Small intestine (tissue), 7 donors: ENCODE data around the gene DEAF1. TPM values are rescaled to one million over a fixed set of nuclear protein-coding genes. Genes with fewer than 3 reads are reported as not detected.

Experiments used
- DNase-seq, 2 donors: peaks; one replicate each; pipeline versions ENCODE4 v3.0.0 to v3.0.0-alpha.2; 2013
- FAIRE-seq: peaks from 2 replicates; lab custom pipeline; 2012; peaks lifted over from hg19 to GRCh38; lab: Jason Lieb, UNC
- H3K27ac ChIP-seq, 3 donors: one replicate each; pipeline ENCODE4 v1.5.1; 2013; ENCODE audit warnings: low read length in 2 of 3, mild to moderate bottlenecking in 2 of 3, control low read depth in 1 of 3, inconsistent platforms in 1 of 3, low read depth in 1 of 3, moderate library complexity in 1 of 3
- H3K27me3 ChIP-seq, 3 donors: one replicate each; pipeline ENCODE4 v1.6.1; 2013; ENCODE audit warnings: low read length in 3 of 3, inconsistent platforms in 1 of 3; ENCODE audit not compliant: control insufficient read depth in 3 of 3, insufficient read depth in 3 of 3
- H3K36me3 ChIP-seq, 3 donors: one replicate each; pipeline ENCODE4 v1.6.1; 2013; ENCODE audit warnings: low read length in 3 of 3, inconsistent platforms in 1 of 3, low read depth in 1 of 3, mild to moderate bottlenecking in 1 of 3, moderate library complexity in 1 of 3; ENCODE audit not compliant: control insufficient read depth in 3 of 3, insufficient read depth in 2 of 3
- H3K4me1 ChIP-seq, 3 donors: one replicate each; pipeline ENCODE4 v1.6.1; 2013; ENCODE audit warnings: low read length in 2 of 3, inconsistent platforms in 1 of 3, low read depth in 1 of 3, mild to moderate bottlenecking in 1 of 3, moderate library complexity in 1 of 3; ENCODE audit not compliant: control insufficient read depth in 3 of 3, insufficient read depth in 2 of 3
- H3K4me3 ChIP-seq, 3 donors: one replicate each; pipeline ENCODE4 v1.5.1; 2013; ENCODE audit warnings: low read length in 3 of 3, control low read depth in 1 of 3, inconsistent platforms in 1 of 3, low read depth in 1 of 3, mild to moderate bottlenecking in 1 of 3, moderate library complexity in 1 of 3
- H3K9me3 ChIP-seq, 2 donors: one replicate each; pipeline ENCODE4 v1.6.1; 2013; ENCODE audit warnings: low read depth in 1 of 2, low read length in 1 of 2; ENCODE audit not compliant: control insufficient read depth in 2 of 2, insufficient read depth in 1 of 2
- WGBS, 3 donors: extraction: QIAGEN DNeasy Blood & Tissue Kit; methylation state at CpG; one replicate each; pipeline ENCODE4 v1.1.7; 2013; 5-methylcytosine and 5-hydroxymethylcytosine counted together
- polyA plus RNA-seq, 4 donors: library from polyadenylated mRNA; stranded (reverse) in 3 of 4; unstranded in 1 of 4; fragments of 200-250 nt in 3 of 4; fragments of 120-200 nt in 1 of 4; gene quantifications; one replicate each; pipeline versions ENCODE4 v1.2.1 to v1.2.3, GENCODE V29; 2013
- donor health status: healthy with polysubstance abuse.
- donor health status: control.
- donor health status: control.
- donor health status: Bipolar disorder and iron deficiency.
- donor health status: healthy.

DEAF1 gene
- polyA plus RNA-seq, 4 donors = 18.2 to 39.6 (median 29.4) TPM

- WGBS, 3 donors = 82 to 84% (median 84%) methylated on average over 32 to 34 of the region's 34 CpGs
- Histone ChIP-seq H3K27me3 (peaks cover 0 to 22% (median 0%) of the 10 kb centered on the region in 3 donors), H3K9me3 (no peaks in the 10 kb centered on the region), H3K36me3 (peaks cover 2 to 75% (median 23%) of the 10 kb centered on the region in 3 donors), H3K27ac (peak overlapping the region in 1 of 3 donors; percentile 13), H3K4me1 (peaks cover 7 to 34% (median 12%) of the 10 kb centered on the region in 3 donors), H3K4me3 (no peak overlapping the region)
- DNase-seq (no peak), FAIRE-seq (no peak)
Measured at GRCh38 chr11:719214-720016, 24.4 kb upstream of the DEAF1 start.

GRCh38 chr11:714436-714835 is 19.4 kb upstream of the DEAF1 start:
- H3K27me3 ChIP-seq = no peaks in the 10 kb centered on the region
- H3K27ac ChIP-seq = no peak overlapping the region
- no peak for FAIRE-seq

GRCh38 chr11:709109-709997 is 14.3 kb upstream of the DEAF1 start:
- H3K4me3 ChIP-seq = peak overlapping the region in 2 of 3 donors; percentile 22 to 76
- 32 to 62% (median 51%) methylated on average over 24 to 27 of the region's 27 CpGs for WGBS, 3 donors
- DNase-seq (no peak), FAIRE-seq (no peak)
- peaks cover 0 to 81% (median 0%) of the 10 kb centered on the region in 3 donors for H3K36me3 ChIP-seq
- H3K4me1 ChIP-seq = peaks cover 0 to 73% (median 0%) of the 10 kb centered on the region in 3 donors
- peaks cover 0 to 6% (median 4%) of the 10 kb centered on the region in 3 donors for H3K27me3 ChIP-seq
- H3K9me3 ChIP-seq = no peaks in the 10 kb centered on the region
- H3K27ac ChIP-seq = peak overlapping the region; percentile 33 to 87 (median 82)

More at GRCh38 chr11:714436-714835, 19.4 kb upstream of the DEAF1 start:
- WGBS, 3 donors = 96 to 97% (median 97%) methylated on average over 6 of the region's 6 CpGs
- peaks cover 0 to 74% (median 2%) of the 10 kb centered on the region in 3 donors for H3K36me3 ChIP-seq
- no peak for DNase-seq
- peaks cover 0 to 41% (median 0%) of the 10 kb centered on the region in 3 donors for H3K4me1 ChIP-seq
- H3K4me3 ChIP-seq = no peak overlapping the region
- no peaks in the 10 kb centered on the region for H3K9me3 ChIP-seq

GRCh38 chr11:708511-708910 is 13.5 kb upstream of the DEAF1 start:
- Histone ChIP-seq H3K27ac (peak overlapping the region in 2 of 3 donors; percentile 90 to 100), H3K9me3 (no peaks in the 10 kb centered on the region), H3K4me1 (peaks cover 0 to 81% (median 0%) of the 10 kb centered on the region in 3 donors), H3K4me3 (peak overlapping the region in 2 of 3 donors; percentile 76 to 95), H3K27me3 (peaks cover 0 to 6% (median 4%) of the 10 kb centered on the region in 3 donors), H3K36me3 (peaks cover 0 to 82% (median 0%) of the 10 kb centered on the region in 3 donors)
- DNase-seq = no peak
- no peak for FAIRE-seq
- 46 to 67% (median 63%) methylated on average over 7 of the region's 7 CpGs for WGBS, 3 donors

GRCh38 chr11:707817-708420 is 12.9 kb upstream of the DEAF1 start:
- 25 to 65% (median 38%) methylated on average over 15 to 16 of the region's 16 CpGs for whole genome bisulfite sequencing, 3 donors
- peaks cover 0 to 81% (median 0%) of the 10 kb centered on the region in 3 donors for H3K4me1 ChIP-seq

GRCh38 chr11:706957-707816 is 12.2 kb upstream of the DEAF1 start:
- FAIRE-seq (no peak), DNase-seq (peak; percentile 86 to 91)
- peak overlapping the region; percentile 69 to 95 (median 76) for H3K4me3 ChIP-seq
- peaks cover 0 to 6% (median 4%) of the 10 kb centered on the region in 3 donors for H3K27me3 ChIP-seq
- 20 to 33% (median 25%) methylated on average over 23 to 30 of the region's 30 CpGs for WGBS, 3 donors
- peaks cover 0 to 84% (median 0%) of the 10 kb centered on the region in 3 donors for H3K36me3 ChIP-seq
- peaks cover 0 to 78% (median 0%) of the 10 kb centered on the region in 3 donors for H3K4me1 ChIP-seq
- H3K9me3 ChIP-seq = no peaks in the 10 kb centered on the region
- H3K27ac ChIP-seq = peak overlapping the region; percentile 83 to 100 (median 97)

More at GRCh38 chr11:707817-708420, 12.9 kb upstream of the DEAF1 start:
- no peaks in the 10 kb centered on the region for H3K9me3 ChIP-seq
- peaks cover 0 to 6% (median 4%) of the 10 kb centered on the region in 3 donors for H3K27me3 ChIP-seq
- FAIRE-seq = no peak
- peak overlapping the region; percentile 18 to 100 (median 90) for H3K27ac ChIP-seq
- no peak for DNase-seq
- peak overlapping the region in 2 of 3 donors; percentile 76 to 95 for H3K4me3 ChIP-seq
- peaks cover 0 to 82% (median 0%) of the 10 kb centered on the region in 3 donors for H3K36me3 ChIP-seq

- 4 to 8% (median 8%) methylated on average over 12 to 22 of the region's 22 CpGs for WGBS, 3 donors
- peaks cover 0 to 6% (median 4%) of the 10 kb centered on the region in 3 donors for H3K27me3 ChIP-seq
- FAIRE-seq (no peak), DNase-seq (peak; percentile 52 to 66)
- H3K36me3 ChIP-seq = peaks cover 0 to 84% (median 0%) of the 10 kb centered on the region in 3 donors
- peak overlapping the region; percentile 83 to 100 (median 97) for H3K27ac ChIP-seq
- H3K4me1 ChIP-seq = peaks cover 0 to 72% (median 0%) of the 10 kb centered on the region in 3 donors
- H3K9me3 ChIP-seq = no peaks in the 10 kb centered on the region
- H3K4me3 ChIP-seq = peak overlapping the region; percentile 69 to 95 (median 76)
Measured at GRCh38 chr11:706439-706956, 11.5 kb upstream of the DEAF1 start.
